HepG2 (cell line): ENCODE measurements around the gene SAE1. TPM values are rescaled to one million over a fixed set of nuclear protein-coding genes. Genes with fewer than 3 reads are reported as not detected.

Experiments used
- CBX1 ChIP-seq: IDR thresholded peaks from one replicate; pipeline ENCODE4 v1.6.1; 2016; ENCODE audit warnings: antibody characterized with exemption, low read depth
- GMEB2 ChIP-seq: IDR thresholded peaks from 2 replicates; pipeline ENCODE4 v1.6.1; 2016; ENCODE audit warnings: missing biosample characterization, missing genetic modification reagents, low read depth
- SP140L ChIP-seq: sonication (generic); formaldehyde crosslinking; IDR thresholded peaks from 2 replicates; pipeline ENCODE4 v1.4.0; 2020; ENCODE audit warnings: missing genetic modification reagents, borderline replicate concordance
- ZMAT3 ChIP-seq: sonication (generic); formaldehyde crosslinking; conservative IDR thresholded peaks from 2 replicates; pipeline ENCODE4 v1.7.0; 2021; ENCODE audit warnings: missing genetic modification reagents
- ZNF180 ChIP-seq: sonication (generic); formaldehyde crosslinking; IDR thresholded peaks from 2 replicates; pipeline ENCODE4 v1.4.0; 2020; ENCODE audit warnings: low read depth, missing genetic modification reagents, borderline replicate concordance
- ZNF224 ChIP-seq: sonication (generic); formaldehyde crosslinking; IDR thresholded peaks from 2 replicates; pipeline ENCODE4 v1.5.0; 2020; ENCODE audit warnings: mild to moderate bottlenecking, missing genetic modification reagents
- ZNF572 ChIP-seq: sonication (generic); formaldehyde crosslinking; IDR thresholded peaks from 2 replicates; pipeline ENCODE4 v1.5.1; 2020; ENCODE audit warnings: mild to moderate bottlenecking, missing genetic modification reagents
- ZNF646 ChIP-seq: sonication (generic); formaldehyde crosslinking; IDR thresholded peaks from 2 replicates; pipeline ENCODE4 v1.9.0; 2021; ENCODE audit warnings: mild to moderate bottlenecking, missing genetic modification reagents
- polyA plus RNA-seq, 8 experiments: library from polyadenylated mRNA; depleted of rRNA in 3 of 8; stranded (reverse) in 7 of 8; unstranded in 1 of 8; fragments of >200 nt; fragmentation: Illumina TruSeq in 4 of 8; extraction: Trizol in 4 of 8; gene quantifications; 2 replicates each; pipeline versions ENCODE4 v1.2.1 to v1.2.3, GENCODE V29; 2011 to 2016; ENCODE audit warnings: low read depth in 4 of 8, missing spikeins in 1 of 8, mixed read lengths in 1 of 8; ENCODE audit not compliant: insufficient read depth in 1 of 8
- total RNA-seq, 5 experiments: library from RNA; depleted of rRNA; stranded (reverse); fragments of >200 nt; fragmentation: Illumina TruSeq; extraction: Trizol; gene quantifications; 2 replicates each; pipeline ENCODE4 v1.2.3, GENCODE V29; 2016; ENCODE audit warnings: low read depth in 1 of 5
- TF ChIP-seq, protein P1 (sequence below): sonication (generic); formaldehyde crosslinking; IDR thresholded peaks from 2 replicates; pipeline ENCODE4 v1.4.0; 2020; ENCODE audit warnings: mild to moderate bottlenecking, missing genetic modification reagents
- TF ChIP-seq, protein P2 (sequence below): sonication (generic); formaldehyde crosslinking; IDR thresholded peaks from 2 replicates; pipeline ENCODE4 v1.5.1; 2020; ENCODE audit warnings: missing genetic modification reagents, mild to moderate bottlenecking, borderline replicate concordance
- TF ChIP-seq, protein P3 (sequence below): sonication (generic); formaldehyde crosslinking; IDR thresholded peaks from 2 replicates; pipeline ENCODE4 v1.5.0; 2020; ENCODE audit warnings: missing genetic modification reagents, mild to moderate bottlenecking, borderline replicate concordance
- TF ChIP-seq, protein P4 (sequence below): sonication (generic); formaldehyde crosslinking; IDR thresholded peaks from 2 replicates; pipeline ENCODE4 v1.8.1; 2023; ENCODE audit warnings: mild to moderate bottlenecking, moderate library complexity, missing genetic modification reagents
- TF ChIP-seq, protein P5 (sequence below): sonication (generic); formaldehyde crosslinking; conservative IDR thresholded peaks from 2 replicates; pipeline ENCODE4 v1.5.0; 2020; ENCODE audit warnings: missing genetic modification reagents

The SAE1 gene
- total and polyA plus RNA-seq, 2 of the 13 experiments (the other 11 are each of a cell fraction or from before 2014, with no cell fraction given), result 87.6 to 197 TPM

GRCh38 chr19:47226426-47227351 is 96.1 kb downstream of the SAE1 start (continued):
- TF ChIP-seq ZNF180 (CRISPR knock-in tag) (no peak), ZMAT3 (peak; percentile 65), CBX1 (peak; percentile 7), GMEB2 (CRISPR knock-in tag) (no peak), SP140L (CRISPR knock-in tag) (no peak), ZNF646 (CRISPR knock-in tag) (no peak; the same call in 1 of the 2 replicates), ZNF224 (CRISPR knock-in tag) (peak; percentile 10; the same call in 1 of the 2 replicates), ZNF572 (CRISPR knock-in tag) (no peak; the same call in 1 of the 2 replicates)
- TF ChIP-seq, protein P1, sequence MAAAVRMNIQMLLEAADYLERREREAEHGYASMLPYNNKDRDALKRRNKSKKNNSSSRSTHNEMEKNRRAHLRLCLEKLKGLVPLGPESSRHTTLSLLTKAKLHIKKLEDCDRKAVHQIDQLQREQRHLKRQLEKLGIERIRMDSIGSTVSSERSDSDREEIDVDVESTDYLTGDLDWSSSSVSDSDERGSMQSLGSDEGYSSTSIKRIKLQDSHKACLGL (CRISPR knock-in tag), result no peak
- TF ChIP-seq, protein P2, sequence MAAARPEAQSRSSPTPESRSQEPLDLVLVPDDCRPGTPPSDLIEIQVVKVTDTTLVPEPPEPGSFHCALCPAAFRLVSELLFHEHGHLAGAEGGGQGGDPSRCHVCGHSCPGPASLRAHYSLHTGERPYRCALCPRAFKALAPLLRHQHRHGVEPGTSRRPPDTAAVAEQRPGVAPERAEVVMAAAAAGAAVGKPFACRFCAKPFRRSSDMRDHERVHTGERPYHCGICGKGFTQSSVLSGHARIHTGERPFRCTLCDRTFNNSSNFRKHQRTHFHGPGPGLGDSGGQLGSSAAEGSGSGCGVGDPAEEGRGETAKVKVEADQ (CRISPR knock-in tag), result no peak; the same call in 1 of the 2 replicates
- TF ChIP-seq, protein P3, sequence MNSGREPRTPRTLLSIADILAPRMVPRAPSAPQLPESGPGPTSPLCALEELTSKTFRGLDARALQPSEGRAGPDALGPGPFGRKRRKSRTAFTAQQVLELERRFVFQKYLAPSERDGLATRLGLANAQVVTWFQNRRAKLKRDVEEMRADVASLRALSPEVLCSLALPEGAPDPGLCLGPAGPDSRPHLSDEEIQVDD (CRISPR knock-in tag), result 0 out of 2 replicates have a peak, but pooled peaks have one; percentile 4
- TF ChIP-seq, protein P4, sequence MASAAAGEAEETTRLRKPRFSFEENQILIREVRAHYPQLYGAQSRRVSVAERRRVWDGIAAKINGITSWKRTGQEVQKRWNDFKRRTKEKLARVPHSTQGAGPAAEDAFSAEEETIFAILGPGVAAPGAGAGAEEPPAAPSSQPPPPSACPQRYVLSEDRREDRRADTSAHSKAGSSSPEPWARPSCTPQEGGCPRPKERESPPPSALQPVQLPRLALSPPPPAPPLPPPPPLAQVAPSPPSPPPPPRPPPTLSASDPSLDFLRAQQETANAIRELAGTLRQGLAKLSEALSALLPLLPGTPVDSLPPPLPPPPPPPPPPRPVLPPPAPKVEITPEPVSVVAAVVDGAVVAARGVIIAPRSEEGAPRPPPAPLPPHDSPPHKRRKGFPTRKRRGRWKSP (CRISPR knock-in tag), result 0 out of 2 replicates have a peak, but pooled peaks have one; percentile 12
- TF ChIP-seq, protein P5, sequence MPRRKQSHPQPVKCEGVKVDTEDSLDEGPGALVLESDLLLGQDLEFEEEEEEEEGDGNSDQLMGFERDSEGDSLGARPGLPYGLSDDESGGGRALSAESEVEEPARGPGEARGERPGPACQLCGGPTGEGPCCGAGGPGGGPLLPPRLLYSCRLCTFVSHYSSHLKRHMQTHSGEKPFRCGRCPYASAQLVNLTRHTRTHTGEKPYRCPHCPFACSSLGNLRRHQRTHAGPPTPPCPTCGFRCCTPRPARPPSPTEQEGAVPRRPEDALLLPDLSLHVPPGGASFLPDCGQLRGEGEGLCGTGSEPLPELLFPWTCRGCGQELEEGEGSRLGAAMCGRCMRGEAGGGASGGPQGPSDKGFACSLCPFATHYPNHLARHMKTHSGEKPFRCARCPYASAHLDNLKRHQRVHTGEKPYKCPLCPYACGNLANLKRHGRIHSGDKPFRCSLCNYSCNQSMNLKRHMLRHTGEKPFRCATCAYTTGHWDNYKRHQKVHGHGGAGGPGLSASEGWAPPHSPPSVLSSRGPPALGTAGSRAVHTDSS, result no peak
